ENCODE data around the gene RRP7A. TPM values are rescaled to one million over a fixed set of nuclear protein-coding genes. Genes with fewer than 3 reads are reported as not detected.
"Not testable (repeated sequence)": the region's sequence is repeated elsewhere in the genome, so short reads cannot be mapped to it uniquely, and the experiment has no call there.

Gene RRP7A
- total and polyA plus RNA-seq, 2 of the 13 experiments (the other 11 are each of a cell fraction or from before 2014, with no cell fraction given), result 15.3 to 41.6 TPM

DNA sequence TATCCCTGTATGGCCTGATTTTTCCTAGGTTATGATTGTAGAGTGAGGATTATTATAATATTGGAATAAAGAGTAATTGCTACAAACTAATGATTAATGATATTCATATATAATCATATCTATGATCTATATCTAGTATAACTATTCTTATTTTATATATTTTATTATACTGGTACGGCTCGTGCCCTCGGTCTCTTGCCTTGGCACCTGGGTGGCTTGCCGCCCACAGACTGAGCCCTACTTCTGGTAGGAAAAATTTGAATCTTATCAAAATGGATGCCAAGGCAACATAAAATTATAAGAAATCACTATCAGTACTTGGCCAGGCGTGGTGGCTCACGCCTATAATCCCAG is 32.7 kb upstream of the RRP7A start:
- H3K4me2 ChIP-seq (ENCODE audit: low read depth, low read length); DNase-seq (ENCODE audit: low spot score); H3K9ac ChIP-seq (ENCODE audit: insufficient read depth, low read depth, low read length); CTCF ChIA-PET (ENCODE audit: low intra/inter-chr PET ratio, low total read pairs); H3K36me3 ChIP-seq (replicated peaks in 1 of 2; ENCODE audit: control insufficient read depth in 1 of 2, insufficient read depth in 2 of 2, low read length in 2 of 2); FAIRE-seq; in situ Hi-C loops (cut with HindIII; ENCODE audit: extremely low pct_ligation_motif_present, low pct_unique_long_range_greater_than_20kb); BruUV-seq (replicated peaks); H3K27ac ChIP-seq (ENCODE audit: extremely low read length, insufficient read depth, low read length); H3K27me3 ChIP-seq (ENCODE audit: control insufficient read depth in 1 of 2, insufficient read depth in 2 of 2, low read length in 2 of 2); H3K4me3 ChIP-seq (replicated peaks in 1 of 3; ENCODE audit: insufficient read depth in 1 of 3, low read depth in 2 of 3, low read length in 3 of 3); H3K79me2 ChIP-seq (ENCODE audit: insufficient read depth, low read length); H2AFZ ChIP-seq (ENCODE audit: low read length); H4K20me1 ChIP-seq (ENCODE audit: insufficient read depth, low read length); POLR2A ChIA-PET; ATAC-seq: not testable (repeated sequence)
- 95% methylated on average over 6 of the region's 6 CpGs for WGBS (ENCODE audit: low lambda C conversion rate)
- Histone ChIP-seq H3K9me3 (ENCODE audit: low read length) (peaks cover 15% of the 10 kb centered on the region), H3K4me1 (ENCODE audit: insufficient read depth, low read length) (peaks cover 39% of the 10 kb centered on the region)
- intact Hi-C loops (cut with micrococcal nuclease; ENCODE audit: unreplicated experiment), result loop anchor here (2.0 to 5.0 kb wide), 2 partner anchors 19 to 60 kb away; partner anchors contain the start of gene POLDIP3

DNA sequence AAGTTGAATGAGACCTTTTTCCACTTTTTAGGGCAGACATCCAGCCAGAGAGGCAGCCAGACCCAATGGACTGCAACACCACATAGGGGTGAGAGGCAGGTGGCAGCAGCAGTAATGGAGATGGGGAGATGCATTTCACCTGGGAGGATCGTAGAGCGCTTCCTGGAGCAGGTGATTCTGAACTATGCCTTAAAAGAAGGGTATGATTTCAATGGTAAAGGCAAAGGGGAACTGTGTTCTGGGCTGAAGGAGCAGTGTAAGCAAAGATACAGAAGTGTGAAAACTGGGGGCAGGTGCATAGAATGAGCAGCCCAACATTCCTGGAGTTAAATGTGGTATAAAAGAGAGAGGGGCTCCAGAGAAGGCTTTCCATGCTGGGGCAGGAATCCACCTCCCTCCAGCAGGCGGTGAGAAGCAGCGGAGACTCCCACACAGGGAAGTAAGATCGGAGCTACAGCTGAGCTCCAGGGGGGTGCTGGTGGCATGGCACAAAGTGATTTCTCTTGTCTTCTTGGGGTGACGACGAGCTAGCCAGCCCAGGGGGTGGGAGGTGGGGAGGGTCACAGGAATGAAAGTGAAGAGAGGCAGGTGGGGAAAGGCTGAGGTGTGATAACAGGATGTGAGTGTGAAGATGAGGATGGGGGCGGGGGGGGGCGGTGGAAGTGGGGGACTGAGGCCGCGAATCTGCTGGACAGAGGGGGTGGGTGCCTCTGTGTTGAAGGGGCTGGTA is 29.9 kb upstream of the RRP7A start:
- Histone ChIP-seq H3K4me1 (ENCODE audit: insufficient read depth, low read length) (peaks cover 58% of the 10 kb centered on the region), H3K27me3 (ENCODE audit: control insufficient read depth in 1 of 2, insufficient read depth in 2 of 2, low read length in 2 of 2) (no peaks in the 10 kb centered on the region; a peak in 1 of 5 replicates), H3K4me2 (ENCODE audit: low read depth, low read length) (no peak overlapping the region), H3K79me2 (ENCODE audit: insufficient read depth, low read length) (no peaks in the 10 kb centered on the region), H4K20me1 (ENCODE audit: insufficient read depth, low read length) (no peaks in the 10 kb centered on the region), H3K4me3 (replicated peaks in 1 of 3; ENCODE audit: insufficient read depth in 1 of 3, low read depth in 2 of 3, low read length in 3 of 3) (no peak overlapping the region), H3K27ac (ENCODE audit: extremely low read length, insufficient read depth, low read length) (no peak overlapping the region), H3K9ac (ENCODE audit: insufficient read depth, low read depth, low read length) (no peak overlapping the region), H2AFZ (ENCODE audit: low read length) (no peak overlapping the region), H3K9me3 (ENCODE audit: low read length) (peaks cover 15% of the 10 kb centered on the region), H3K36me3 (replicated peaks in 1 of 2; ENCODE audit: control insufficient read depth in 1 of 2, insufficient read depth in 2 of 2, low read length in 2 of 2) (no peaks in the 10 kb centered on the region)
- ChIA-PET CTCF (ENCODE audit: low intra/inter-chr PET ratio, low total read pairs) (no interaction called here), POLR2A (interaction anchor here (0.7 kb wide), 1 partner anchor 8 kb away, joined by 4 read pairs; no protein-coding TSS in a partner anchor)
- FAIRE-seq, result no peak
- WGBS (ENCODE audit: low lambda C conversion rate), result 66% methylated on average over 11 of the region's 11 CpGs
- intact Hi-C loops (cut with micrococcal nuclease; ENCODE audit: unreplicated experiment), result loop anchor here (5.0 kb wide), 1 partner anchor 63 kb away; the partner anchor contains the start of gene POLDIP3
- BruUV-seq (replicated peaks), result no TSS peak
- in situ Hi-C loops (cut with HindIII; ENCODE audit: extremely low pct_ligation_motif_present, low pct_unique_long_range_greater_than_20kb), result no loop called here
- DNase-seq (ENCODE audit: low spot score), result no peak
- no peak for ATAC-seq
- no peak for TF ChIP-seq ZNF556 (CRISPR knock-in tag; IDR thresholded peaks at IDR 0.05; ENCODE audit: borderline replicate concordance)
- TF ChIP-seq, protein P1, sequence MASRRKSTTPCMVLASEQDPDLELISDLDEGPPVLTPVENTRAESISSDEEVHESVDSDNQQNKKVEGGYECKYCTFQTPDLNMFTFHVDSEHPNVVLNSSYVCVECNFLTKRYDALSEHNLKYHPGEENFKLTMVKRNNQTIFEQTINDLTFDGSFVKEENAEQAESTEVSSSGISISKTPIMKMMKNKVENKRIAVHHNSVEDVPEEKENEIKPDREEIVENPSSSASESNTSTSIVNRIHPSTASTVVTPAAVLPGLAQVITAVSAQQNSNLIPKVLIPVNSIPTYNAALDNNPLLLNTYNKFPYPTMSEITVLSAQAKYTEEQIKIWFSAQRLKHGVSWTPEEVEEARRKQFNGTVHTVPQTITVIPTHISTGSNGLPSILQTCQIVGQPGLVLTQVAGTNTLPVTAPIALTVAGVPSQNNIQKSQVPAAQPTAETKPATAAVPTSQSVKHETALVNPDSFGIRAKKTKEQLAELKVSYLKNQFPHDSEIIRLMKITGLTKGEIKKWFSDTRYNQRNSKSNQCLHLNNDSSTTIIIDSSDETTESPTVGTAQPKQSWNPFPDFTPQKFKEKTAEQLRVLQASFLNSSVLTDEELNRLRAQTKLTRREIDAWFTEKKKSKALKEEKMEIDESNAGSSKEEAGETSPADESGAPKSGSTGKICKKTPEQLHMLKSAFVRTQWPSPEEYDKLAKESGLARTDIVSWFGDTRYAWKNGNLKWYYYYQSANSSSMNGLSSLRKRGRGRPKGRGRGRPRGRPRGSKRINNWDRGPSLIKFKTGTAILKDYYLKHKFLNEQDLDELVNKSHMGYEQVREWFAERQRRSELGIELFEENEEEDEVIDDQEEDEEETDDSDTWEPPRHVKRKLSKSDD (CRISPR knock-in tag; IDR thresholded peaks at IDR 0.05; ENCODE audit: low read depth), result no peak
- no peak for TF ChIP-seq HNRNPH1 (optimal IDR thresholded peaks at IDR 0.05; ENCODE audit: low read depth, low read length)
- no peak for TF ChIP-seq GATAD2A (CRISPR knock-in tag; IDR thresholded peaks at IDR 0.05)
- no peak for TF ChIP-seq DPF2 (CRISPR knock-in tag; IDR thresholded peaks at IDR 0.05; ENCODE audit: borderline replicate concordance, low read depth)
- TF ChIP-seq, protein P2, sequence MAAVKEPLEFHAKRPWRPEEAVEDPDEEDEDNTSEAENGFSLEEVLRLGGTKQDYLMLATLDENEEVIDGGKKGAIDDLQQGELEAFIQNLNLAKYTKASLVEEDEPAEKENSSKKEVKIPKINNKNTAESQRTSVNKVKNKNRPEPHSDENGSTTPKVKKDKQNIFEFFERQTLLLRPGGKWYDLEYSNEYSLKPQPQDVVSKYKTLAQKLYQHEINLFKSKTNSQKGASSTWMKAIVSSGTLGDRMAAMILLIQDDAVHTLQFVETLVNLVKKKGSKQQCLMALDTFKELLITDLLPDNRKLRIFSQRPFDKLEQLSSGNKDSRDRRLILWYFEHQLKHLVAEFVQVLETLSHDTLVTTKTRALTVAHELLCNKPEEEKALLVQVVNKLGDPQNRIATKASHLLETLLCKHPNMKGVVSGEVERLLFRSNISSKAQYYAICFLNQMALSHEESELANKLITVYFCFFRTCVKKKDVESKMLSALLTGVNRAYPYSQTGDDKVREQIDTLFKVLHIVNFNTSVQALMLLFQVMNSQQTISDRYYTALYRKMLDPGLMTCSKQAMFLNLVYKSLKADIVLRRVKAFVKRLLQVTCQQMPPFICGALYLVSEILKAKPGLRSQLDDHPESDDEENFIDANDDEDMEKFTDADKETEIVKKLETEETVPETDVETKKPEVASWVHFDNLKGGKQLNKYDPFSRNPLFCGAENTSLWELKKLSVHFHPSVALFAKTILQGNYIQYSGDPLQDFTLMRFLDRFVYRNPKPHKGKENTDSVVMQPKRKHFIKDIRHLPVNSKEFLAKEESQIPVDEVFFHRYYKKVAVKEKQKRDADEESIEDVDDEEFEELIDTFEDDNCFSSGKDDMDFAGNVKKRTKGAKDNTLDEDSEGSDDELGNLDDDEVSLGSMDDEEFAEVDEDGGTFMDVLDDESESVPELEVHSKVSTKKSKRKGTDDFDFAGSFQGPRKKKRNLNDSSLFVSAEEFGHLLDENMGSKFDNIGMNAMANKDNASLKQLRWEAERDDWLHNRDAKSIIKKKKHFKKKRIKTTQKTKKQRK (IDR thresholded peaks at IDR 0.05; ENCODE audit: low read length), result no peak
- TF ChIP-seq, protein P3, sequence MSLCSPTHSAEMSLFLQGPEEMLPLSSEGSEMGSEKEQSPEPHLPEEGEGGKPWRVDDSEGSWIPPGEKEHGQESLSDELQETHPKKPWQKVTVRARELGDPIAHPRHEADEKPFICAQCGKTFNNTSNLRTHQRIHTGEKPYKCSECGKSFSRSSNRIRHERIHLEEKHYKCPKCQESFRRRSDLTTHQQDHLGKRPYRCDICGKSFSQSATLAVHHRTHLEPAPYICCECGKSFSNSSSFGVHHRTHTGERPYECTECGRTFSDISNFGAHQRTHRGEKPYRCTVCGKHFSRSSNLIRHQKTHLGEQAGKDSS (CRISPR knock-in tag; IDR thresholded peaks at IDR 0.05; ENCODE audit: borderline replicate concordance, low read depth), result no peak
- TF ChIP-seq ZNF589 (CRISPR knock-in tag; conservative IDR thresholded peaks at IDR 0.05), result no peak
- no peak for TF ChIP-seq PAX8 (CRISPR knock-in tag; IDR thresholded peaks at IDR 0.05; ENCODE audit: borderline replicate concordance)
- TF ChIP-seq SNAI1 (CRISPR knock-in tag; IDR thresholded peaks at IDR 0.05; ENCODE audit: borderline replicate concordance), result no peak
